H1 (cell line): ENCODE measurements around the gene COL4A1.

Experiments
- CTCF ChIP-seq, 3 experiments: IDR thresholded peaks; 1 replicate in 2 of 3; 2 replicates in 1 of 3; pipeline versions ENCODE4 v1.5.1 to v1.6.1; 2011; ENCODE audit warnings: low read length in 3 of 3, mild to moderate bottlenecking in 3 of 3, inconsistent platforms in 2 of 3, low read depth in 1 of 3, moderate library complexity in 1 of 3; ENCODE audit not compliant: insufficient read depth in 1 of 3; ENCODE audit errors: control extremely low read depth in 1 of 3
- EP300 ChIP-seq, 2 experiments: IDR thresholded peaks; 1 replicate in 1 of 2; 2 replicates in 1 of 2; pipeline ENCODE4 v1.6.1; 2011 to 2012; ENCODE audit warnings: low read depth in 2 of 2, low read length in 2 of 2, mild to moderate bottlenecking in 2 of 2, borderline replicate concordance in 1 of 2, inconsistent platforms in 1 of 2, moderate library complexity in 1 of 2
- EZH2 ChIP-seq: fragments of 200-600 bp; sonication (generic); IDR thresholded peaks from 2 replicates; pipeline ENCODE4 v1.7.1; 2012; ENCODE audit warnings: low read depth, mild to moderate bottlenecking, moderate library complexity, low read length, inconsistent platforms; ENCODE audit not compliant: severe bottlenecking
- NRF1 ChIP-seq: IDR thresholded peaks from 2 replicates; pipeline ENCODE4 v1.6.1; 2011; ENCODE audit warnings: mild to moderate bottlenecking, low read depth, low read length, improper control_type of control experiment
- POLR2A ChIP-seq, 2 experiments: IDR thresholded peaks; 1 replicate in 1 of 2; 2 replicates in 1 of 2; pipeline ENCODE4 v1.6.1; 2011; ENCODE audit warnings: low read depth in 2 of 2, low read length in 2 of 2, mild to moderate bottlenecking in 2 of 2; ENCODE audit errors: control extremely low read depth in 1 of 2
- POLR2AphosphoS5 ChIP-seq: IDR thresholded peaks from 2 replicates; pipeline ENCODE4 v1.6.1; 2011; ENCODE audit warnings: low read depth, low read length
- RAD21 ChIP-seq, 2 experiments: IDR thresholded peaks in 1 of 2; conservative IDR thresholded peaks in 1 of 2; 2 replicates each; pipeline ENCODE4 v1.6.1; 2011; ENCODE audit warnings: low read depth in 2 of 2, low read length in 2 of 2, improper control_type of control experiment in 1 of 2, inconsistent platforms in 1 of 2, mild to moderate bottlenecking in 1 of 2, moderate library complexity in 1 of 2
- RFX5 ChIP-seq: IDR thresholded peaks from 2 replicates; pipeline ENCODE4 v1.6.1; 2011; ENCODE audit warnings: low read depth, low read length, improper control_type of control experiment, borderline replicate concordance
- SAP30 ChIP-seq: fragments of 300-600 bp; sonication (generic); IDR thresholded peaks from 2 replicates; pipeline ENCODE4 v1.7.1; 2012; ENCODE audit warnings: low read length, moderate library complexity, mild to moderate bottlenecking, inconsistent platforms; ENCODE audit not compliant: insufficient read depth, insufficient replicate concordance
- SIN3A ChIP-seq, 2 experiments: IDR thresholded peaks in 1 of 2; conservative IDR thresholded peaks in 1 of 2; 2 replicates each; pipeline ENCODE4 v1.6.1; 2011 to 2012; ENCODE audit warnings: low read length in 2 of 2, improper control_type of control experiment in 1 of 2, low read depth in 1 of 2, mild to moderate bottlenecking in 1 of 2
- SP1 ChIP-seq: IDR thresholded peaks from 2 replicates; pipeline ENCODE4 v1.6.1; 2011; ENCODE audit warnings: low read depth, low read length
- TAF7 ChIP-seq: optimal IDR thresholded peaks from 2 replicates; pipeline ENCODE3; 2011; ENCODE audit warnings: low read depth, mild to moderate bottlenecking, inconsistent platforms, low read length, moderate library complexity, borderline replicate concordance
- TF ChIP-seq, protein P1 (sequence below): IDR thresholded peaks from 2 replicates; pipeline ENCODE4 v1.6.1; 2012; ENCODE audit warnings: low read length, inconsistent platforms

GRCh38 chr13:110265682-110266430, 41.1 kb downstream of the COL4A1 start:
- no peak for TF ChIP-seq CTCF (IDR thresholded peaks at IDR 0.05; ENCODE audit: control extremely low read depth in 1 of 3, insufficient read depth in 1 of 3, low read depth in 1 of 3, low read length in 3 of 3)
- no peak for TF ChIP-seq NRF1
- no peak for TF ChIP-seq TAF7
- no peak for TF ChIP-seq POLR2A (IDR thresholded peaks at IDR 0.05; ENCODE audit: control extremely low read depth in 1 of 2, low read depth in 2 of 2, low read length in 2 of 2)
- no peak for TF ChIP-seq SP1
- TF ChIP-seq, protein P1, sequence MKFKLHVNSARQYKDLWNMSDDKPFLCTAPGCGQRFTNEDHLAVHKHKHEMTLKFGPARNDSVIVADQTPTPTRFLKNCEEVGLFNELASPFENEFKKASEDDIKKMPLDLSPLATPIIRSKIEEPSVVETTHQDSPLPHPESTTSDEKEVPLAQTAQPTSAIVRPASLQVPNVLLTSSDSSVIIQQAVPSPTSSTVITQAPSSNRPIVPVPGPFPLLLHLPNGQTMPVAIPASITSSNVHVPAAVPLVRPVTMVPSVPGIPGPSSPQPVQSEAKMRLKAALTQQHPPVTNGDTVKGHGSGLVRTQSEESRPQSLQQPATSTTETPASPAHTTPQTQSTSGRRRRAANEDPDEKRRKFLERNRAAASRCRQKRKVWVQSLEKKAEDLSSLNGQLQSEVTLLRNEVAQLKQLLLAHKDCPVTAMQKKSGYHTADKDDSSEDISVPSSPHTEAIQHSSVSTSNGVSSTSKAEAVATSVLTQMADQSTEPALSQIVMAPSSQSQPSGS = no peak
- no peak for TF ChIP-seq POLR2AphosphoS5
- TF ChIP-seq EP300 (IDR thresholded peaks at IDR 0.05; ENCODE audit: borderline replicate concordance in 1 of 2, low read depth in 2 of 2, low read length in 2 of 2) = no peak
- TF ChIP-seq SAP30 = no peak
- no peak for TF ChIP-seq EZH2
- TF ChIP-seq RAD21 (IDR thresholded peaks at IDR 0.05 in 1 of 2, conservative IDR thresholded peaks at IDR 0.05 in 1 of 2; ENCODE audit: low read depth in 2 of 2, low read length in 2 of 2) = no peak
- TF ChIP-seq RFX5 = no peak
- TF ChIP-seq SIN3A (conservative IDR thresholded peaks at IDR 0.05 in 1 of 2, IDR thresholded peaks at IDR 0.05 in 1 of 2; ENCODE audit: low read depth in 1 of 2, low read length in 2 of 2) = no peak
